ENCODE data around the gene VEPH1. TPM values are rescaled to one million over a fixed set of nuclear protein-coding genes. Genes with fewer than 3 reads are reported as not detected.

The VEPH1 gene
- polyA plus RNA-seq, 1 experiment: 17.9 TPM

- H3K4me3 ChIP-seq (ENCODE audit: low read depth, low read length): no peak overlapping the region
- H3K27me3 ChIP-seq (ENCODE audit: control insufficient read depth, insufficient read depth, low read length): no peaks in the 10 kb centered on the region
- no peak for DNase-seq (ENCODE audit: low read depth)
- ChIA-PET CTCF (interaction anchor here (1.0 to 1.4 kb wide), 2 partner anchors 14 to 22 kb away, joined by 4 read pairs; no protein-coding TSS in a partner anchor), POLR2A (interaction anchor here (0.6 kb wide), 1 partner anchor 453 kb away, joined by 3 read pairs; no protein-coding TSS in a partner anchor)
- H3K36me3 ChIP-seq (ENCODE audit: control insufficient read depth, insufficient read depth, low read length): no peaks in the 10 kb centered on the region
- no peak for TF ChIP-seq CTCF (IDR thresholded peaks at IDR 0.05; ENCODE audit: insufficient read depth, low read depth, low read length)
Observed at GRCh38 chr3:157226173-157226847, 276.9 kb downstream of the VEPH1 start.

- no peak for TF ChIP-seq CTCF (IDR thresholded peaks at IDR 0.05; ENCODE audit: insufficient read depth, low read depth, low read length)
- no peak for DNase-seq (ENCODE audit: low read depth)
- ChIA-PET POLR2A (no interaction called here), CTCF (interaction anchor here (1.0 kb wide), 1 partner anchor 9 kb away, joined by 3 read pairs; no protein-coding TSS in a partner anchor)
- no peak overlapping the region for H3K4me3 ChIP-seq (ENCODE audit: low read depth, low read length)
- H3K36me3 ChIP-seq (ENCODE audit: control insufficient read depth, insufficient read depth, low read length): no peaks in the 10 kb centered on the region
- H3K27me3 ChIP-seq (ENCODE audit: control insufficient read depth, insufficient read depth, low read length): no peaks in the 10 kb centered on the region
Observed at GRCh38 chr3:157225001-157225400, 278.2 kb downstream of the VEPH1 start.

- ChIA-PET POLR2A (no interaction called here), CTCF (interaction anchor here (0.8 to 1.0 kb wide), 2 partner anchors 10 to 15 kb away, joined by 3 to 4 read pairs; no protein-coding TSS in a partner anchor)
- no peak for TF ChIP-seq CTCF (IDR thresholded peaks at IDR 0.05; ENCODE audit: insufficient read depth, low read depth, low read length)
- H3K27me3 ChIP-seq (ENCODE audit: control insufficient read depth, insufficient read depth, low read length): no peaks in the 10 kb centered on the region
- H3K4me3 ChIP-seq (ENCODE audit: low read depth, low read length): no peak overlapping the region
- DNase-seq (ENCODE audit: low read depth): no peak
- H3K36me3 ChIP-seq (ENCODE audit: control insufficient read depth, insufficient read depth, low read length): no peaks in the 10 kb centered on the region
Observed at GRCh38 chr3:157220883-157221282, 282.3 kb downstream of the VEPH1 start.

- no peaks in the 10 kb centered on the region for H3K36me3 ChIP-seq (ENCODE audit: control insufficient read depth, insufficient read depth, low read length)
- no peak for TF ChIP-seq CTCF (IDR thresholded peaks at IDR 0.05; ENCODE audit: insufficient read depth, low read depth, low read length)
- CTCF ChIA-PET: interaction anchor here (0.8 to 0.9 kb wide), 2 partner anchors 10 to 273 kb away, joined by 3 read pairs; no protein-coding TSS in a partner anchor
Observed at GRCh38 chr3:157220211-157220610, 283.0 kb downstream of the VEPH1 start.

GRCh38 chr3:157219215-157219614, 284.0 kb downstream of the VEPH1 start:
- Histone ChIP-seq H3K27me3 (ENCODE audit: control insufficient read depth, insufficient read depth, low read length) (no peaks in the 10 kb centered on the region), H3K4me3 (ENCODE audit: low read depth, low read length) (no peak overlapping the region), H3K36me3 (ENCODE audit: control insufficient read depth, insufficient read depth, low read length) (no peaks in the 10 kb centered on the region)
- no peak for DNase-seq (ENCODE audit: low read depth)
- TF ChIP-seq CTCF (IDR thresholded peaks at IDR 0.05; ENCODE audit: insufficient read depth, low read depth, low read length): no peak
- POLR2A ChIA-PET: no interaction called here
- CTCF ChIA-PET: interaction anchor here (0.9 to 1.3 kb wide), 3 partner anchors 11 to 274 kb away, joined by 3 read pairs; no protein-coding TSS in a partner anchor

More at GRCh38 chr3:157220211-157220610, 283.0 kb downstream of the VEPH1 start:
- no peaks in the 10 kb centered on the region for H3K27me3 ChIP-seq (ENCODE audit: control insufficient read depth, insufficient read depth, low read length)
- DNase-seq (ENCODE audit: low read depth): no peak
- POLR2A ChIA-PET: no interaction called here
- no peak overlapping the region for H3K4me3 ChIP-seq (ENCODE audit: low read depth, low read length)

Other genes with a start within 250 kb of the VEPH1 start
- 60.8 and 120 TPM in 2 replicates for gene PTX3, start 66.6 kb downstream of the VEPH1 start, polyA plus RNA-seq (2011; rRNA removed)